ENCODE measurements around the gene RNF149.

DNA sequence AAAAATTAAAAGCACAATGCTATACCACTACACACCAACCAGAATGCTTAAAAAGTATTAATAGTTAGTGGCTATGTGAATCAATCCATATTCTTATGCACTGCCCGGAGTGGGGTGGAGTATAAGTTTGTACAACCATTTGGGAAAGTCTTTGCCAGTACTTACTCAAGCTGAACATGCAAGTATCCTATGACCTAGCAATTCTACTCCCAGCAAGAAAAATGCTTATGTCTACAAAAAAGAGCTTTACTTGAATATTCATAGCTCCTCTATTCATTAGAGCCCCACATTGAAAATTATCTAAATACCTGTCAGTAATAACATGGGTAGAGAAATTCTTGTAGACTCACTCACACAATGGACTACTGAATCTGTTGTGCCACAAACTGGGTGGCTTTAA, 77.3 kb downstream of the RNF149 start:
- TF ChIP-seq, protein P1, sequence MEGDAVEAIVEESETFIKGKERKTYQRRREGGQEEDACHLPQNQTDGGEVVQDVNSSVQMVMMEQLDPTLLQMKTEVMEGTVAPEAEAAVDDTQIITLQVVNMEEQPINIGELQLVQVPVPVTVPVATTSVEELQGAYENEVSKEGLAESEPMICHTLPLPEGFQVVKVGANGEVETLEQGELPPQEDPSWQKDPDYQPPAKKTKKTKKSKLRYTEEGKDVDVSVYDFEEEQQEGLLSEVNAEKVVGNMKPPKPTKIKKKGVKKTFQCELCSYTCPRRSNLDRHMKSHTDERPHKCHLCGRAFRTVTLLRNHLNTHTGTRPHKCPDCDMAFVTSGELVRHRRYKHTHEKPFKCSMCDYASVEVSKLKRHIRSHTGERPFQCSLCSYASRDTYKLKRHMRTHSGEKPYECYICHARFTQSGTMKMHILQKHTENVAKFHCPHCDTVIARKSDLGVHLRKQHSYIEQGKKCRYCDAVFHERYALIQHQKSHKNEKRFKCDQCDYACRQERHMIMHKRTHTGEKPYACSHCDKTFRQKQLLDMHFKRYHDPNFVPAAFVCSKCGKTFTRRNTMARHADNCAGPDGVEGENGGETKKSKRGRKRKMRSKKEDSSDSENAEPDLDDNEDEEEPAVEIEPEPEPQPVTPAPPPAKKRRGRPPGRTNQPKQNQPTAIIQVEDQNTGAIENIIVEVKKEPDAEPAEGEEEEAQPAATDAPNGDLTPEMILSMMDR (IDR thresholded peaks at IDR 0.05 in 8 of 11, conservative IDR thresholded peaks at IDR 0.05 in 3 of 11): no peak
- TF ChIP-seq POLR2AphosphoS5 (IDR thresholded peaks at IDR 0.05): no peak
